Fibroblast of lung (primary cell): ENCODE results near the gene TRAP1. TPM values are rescaled to one million over a fixed set of nuclear protein-coding genes. Genes with fewer than 3 reads are reported as not detected.
A peak's percentile ranks its signal among the peaks of the same experiment; 100 is the strongest.

ENCODE experiments used
- DNase-seq, 2 donors: peaks; one replicate each; pipeline versions ENCODE4 v3.0.0 to v3.0.0-alpha.2; 2010; ENCODE audit warnings: low read depth in 2 of 2
- H2AFZ ChIP-seq: 2 replicates; pipeline ENCODE4 v1.5.1; 2012; ENCODE audit warnings: low read length, control low read depth, inconsistent platforms
- H3K27ac ChIP-seq: 2 replicates; pipeline ENCODE4 v1.5.1; 2011; ENCODE audit warnings: low read length, control low read depth; ENCODE audit not compliant: insufficient read depth
- H3K27me3 ChIP-seq: 2 replicates; pipeline ENCODE4 v1.5.1; 2011; ENCODE audit warnings: mild to moderate bottlenecking, low read length; ENCODE audit not compliant: control insufficient read depth, insufficient read depth
- H3K36me3 ChIP-seq: 2 replicates; pipeline ENCODE4 v1.5.1; 2011; ENCODE audit warnings: low read length; ENCODE audit not compliant: control insufficient read depth, insufficient read depth
- H3K4me1 ChIP-seq: 2 replicates; pipeline ENCODE4 v1.5.1; 2011; ENCODE audit warnings: low read length; ENCODE audit not compliant: control insufficient read depth, insufficient read depth; ENCODE audit errors: extremely low read depth
- H3K4me2 ChIP-seq: 2 replicates; pipeline ENCODE4 v1.5.1; 2011; ENCODE audit warnings: low read length, control low read depth; ENCODE audit not compliant: insufficient read depth; ENCODE audit errors: extremely low read depth
- H3K4me3 ChIP-seq, 4 experiments: fragments of 200-600 bp in 1 of 4; sonication (generic) in 1 of 4; replicated peaks in 1 of 4; 2 replicates each; pipeline ENCODE4 v1.5.1; 2011 to 2016; ENCODE audit warnings: low read length in 4 of 4, low read depth in 3 of 4, mild to moderate bottlenecking in 3 of 4, control low read depth in 2 of 4, inconsistent platforms in 1 of 4, mixed read lengths in 1 of 4; ENCODE audit not compliant: insufficient read depth in 1 of 4; ENCODE audit errors: control extremely low read depth in 1 of 4
- H3K79me2 ChIP-seq: 2 replicates; pipeline ENCODE4 v1.5.1; 2012; ENCODE audit warnings: mild to moderate bottlenecking, low read length, inconsistent platforms; ENCODE audit not compliant: control insufficient read depth, insufficient read depth
- H3K9ac ChIP-seq: 2 replicates; pipeline ENCODE4 v1.5.1; 2011; ENCODE audit warnings: mild to moderate bottlenecking, low read length, control low read depth; ENCODE audit not compliant: insufficient read depth
- H3K9me3 ChIP-seq: 2 replicates; pipeline ENCODE4 v1.5.1; 2012; ENCODE audit warnings: low read depth, low read length; ENCODE audit not compliant: control insufficient read depth, insufficient read depth
- H4K20me1 ChIP-seq: 2 replicates; pipeline ENCODE4 v1.5.1; 2011; ENCODE audit warnings: low read length; ENCODE audit not compliant: control insufficient read depth, insufficient read depth; ENCODE audit errors: extremely low read depth
- CTCF ChIP-seq, 2 donors: IDR thresholded peaks in 1 of 2; conservative IDR thresholded peaks in 1 of 2; 1 replicate in 1 of 2; 2 replicates in 1 of 2; pipeline ENCODE4 v1.5.1; 2011 to 2012; ENCODE audit warnings: low read length in 2 of 2, control low read depth in 1 of 2, inconsistent platforms in 1 of 2, low read depth in 1 of 2, mild to moderate bottlenecking in 1 of 2
- EZH2 ChIP-seq: IDR thresholded peaks from 2 replicates; pipeline ENCODE4 v1.5.1; 2012; ENCODE audit warnings: low read length, control low read depth, mild to moderate bottlenecking; ENCODE audit errors: missing control alignments
- polyA plus RNA-seq, 2 donors: library from polyadenylated mRNA; depleted of rRNA in 1 of 2; stranded (reverse) in 1 of 2; unstranded in 1 of 2; fragments of >200 nt; gene quantifications; 2 replicates each; pipeline ENCODE4 v1.2.1, GENCODE V29; 2011 to 2012; ENCODE audit warnings: missing spikeins in 1 of 2
- total RNA-seq: library from RNA; depleted of rRNA; stranded (reverse); fragments of >200 nt; gene quantifications from 2 replicates; pipeline ENCODE4 v1.2.1, GENCODE V29; 2014

Gene TRAP1
- total and polyA plus RNA-seq, 2 donors (not counting 1 experiment from before 2014, with no cell fraction given) = 52.1 to 97.8 TPM

GRCh38 chr16:3751878-3752277 lies 34.6 kb upstream of the TRAP1 start:
- H3K79me2 ChIP-seq = peaks cover 3% of the 10 kb centered on the region
- no peak for DNase-seq
- TF ChIP-seq CTCF (conservative IDR thresholded peaks at IDR 0.05 in 1 of 2, IDR thresholded peaks at IDR 0.05 in 1 of 2; ENCODE audit: low read depth in 1 of 2, low read length in 2 of 2) = no peak
- no peak for TF ChIP-seq EZH2
- H3K4me2 ChIP-seq = no peak overlapping the region
- no peak overlapping the region for H3K27ac ChIP-seq
- H4K20me1 ChIP-seq = no peaks in the 10 kb centered on the region
- H2AFZ ChIP-seq = no peak overlapping the region
- H3K9ac ChIP-seq = no peak overlapping the region
- peaks cover 7% of the 10 kb centered on the region for H3K36me3 ChIP-seq
- no peaks in the 10 kb centered on the region for H3K9me3 ChIP-seq
- H3K4me1 ChIP-seq = no peaks in the 10 kb centered on the region
- no peaks in the 10 kb centered on the region for H3K27me3 ChIP-seq
- no peak overlapping the region for H3K4me3 ChIP-seq

- H2AFZ ChIP-seq = no peak overlapping the region
- H3K4me1 ChIP-seq = peaks cover 7% of the 10 kb centered on the region
- H4K20me1 ChIP-seq = no peaks in the 10 kb centered on the region
- H3K79me2 ChIP-seq = peaks cover 3% of the 10 kb centered on the region
- H3K36me3 ChIP-seq = peaks cover 21% of the 10 kb centered on the region
- H3K27me3 ChIP-seq = no peaks in the 10 kb centered on the region
- H3K9ac ChIP-seq = no peak overlapping the region
- no peak overlapping the region for H3K4me2 ChIP-seq
- no peak overlapping the region for H3K4me3 ChIP-seq
- no peak for DNase-seq
- TF ChIP-seq EZH2 (no peak), CTCF (conservative IDR thresholded peaks at IDR 0.05 in 1 of 2, IDR thresholded peaks at IDR 0.05 in 1 of 2; ENCODE audit: low read depth in 1 of 2, low read length in 2 of 2) (no peak)
- H3K27ac ChIP-seq = no peak overlapping the region
- no peaks in the 10 kb centered on the region for H3K9me3 ChIP-seq
Measured at GRCh38 chr16:3748307-3748706, 31.0 kb upstream of the TRAP1 start.

GRCh38 chr16:3745751-3746355 lies 28.5 kb upstream of the TRAP1 start:
- no peak for TF ChIP-seq EZH2
- no peak for TF ChIP-seq CTCF (conservative IDR thresholded peaks at IDR 0.05 in 1 of 2, IDR thresholded peaks at IDR 0.05 in 1 of 2; ENCODE audit: low read depth in 1 of 2, low read length in 2 of 2)
- H3K9me3 ChIP-seq = no peaks in the 10 kb centered on the region
- H3K4me3 ChIP-seq = no peak overlapping the region
- H3K36me3 ChIP-seq = peaks cover 22% of the 10 kb centered on the region
- H3K27ac ChIP-seq = no peak overlapping the region
- H3K27me3 ChIP-seq = no peaks in the 10 kb centered on the region
- no peaks in the 10 kb centered on the region for H3K79me2 ChIP-seq
- H3K4me2 ChIP-seq = no peak overlapping the region
- DNase-seq = peak; percentile 50 to 80
- no peak overlapping the region for H2AFZ ChIP-seq
- H3K9ac ChIP-seq = no peak overlapping the region
- H4K20me1 ChIP-seq = no peaks in the 10 kb centered on the region
- peaks cover 7% of the 10 kb centered on the region for H3K4me1 ChIP-seq
